GM13976 (cell line): ENCODE results near the gene EI24.

Experiments
- DNase-seq: peaks from one replicate; pipeline ENCODE4 v3.0.0; 2012; ENCODE audit warnings: low spot score
- CTCF ChIP-seq: IDR thresholded peaks from 2 replicates; pipeline ENCODE4 v1.5.1; 2012; ENCODE audit warnings: borderline replicate concordance, mild to moderate bottlenecking; ENCODE audit not compliant: insufficient read depth; ENCODE audit errors: extremely low read depth, missing control alignments, control extremely low read depth
- in situ Hi-C: fragments of 300-500 bp; cut with MboI; formaldehyde crosslinking; loops from one replicate; pipeline ENCODE4 v1.12.0; 2022; ENCODE audit warnings: low sequenced_read_pairs, mixed read lengths, inconsistent platforms; ENCODE audit not compliant: unreplicated experiment

Gene EI24

GRCh38 chr11:125550780-125551179 lies 18.5 kb upstream of the EI24 start:
- TF ChIP-seq CTCF, result no peak
- in situ Hi-C loops, result no loop called here
- DNase-seq, result no peak

GRCh38 chr11:125551835-125552342 lies 17.4 kb upstream of the EI24 start:
- in situ Hi-C loops, result no loop called here
- TF ChIP-seq CTCF, result no peak
- DNase-seq, result no peak

- TF ChIP-seq CTCF, result no peak
- in situ Hi-C loops, result no loop called here
- no peak for DNase-seq
These were observed 16.4 kb upstream of the EI24 start for GRCh38 chr11:125552927-125553326.

- in situ Hi-C loops, result no loop called here
- DNase-seq, result no peak
- TF ChIP-seq CTCF, result no peak
These were observed 15.9 kb upstream of the EI24 start for GRCh38 chr11:125553357-125553756.

- in situ Hi-C loops, result no loop called here
- TF ChIP-seq CTCF, result no peak
- DNase-seq, result no peak
These were observed 15.2 kb upstream of the EI24 start for GRCh38 chr11:125554038-125554437.

GRCh38 chr11:125559888-125560287 lies 9.4 kb upstream of the EI24 start:
- no peak for TF ChIP-seq CTCF
- no peak for DNase-seq
- in situ Hi-C loops, result no loop called here

- TF ChIP-seq CTCF, result no peak
- DNase-seq, result no peak
- in situ Hi-C loops, result no loop called here
These were observed 7.4 kb upstream of the EI24 start for GRCh38 chr11:125561924-125562323.
